Calu3 (cell line): ENCODE data around the gene LBHD2. TPM values are rescaled to one million over a fixed set of nuclear protein-coding genes. Genes with fewer than 3 reads are reported as not detected.
A peak's percentile ranks its signal among the peaks of the same experiment; 100 is the strongest.

ENCODE experiments used
- BruUV-seq: library from RNA; stranded (reverse); fragments of 400-500 nt; replicated peaks from 2 replicates; lab custom pipeline; 2021; lab: Mats Ljungman, UMichigan
- CTCF ChIA-PET: fragments of 300-600 bp; sonication (Branson Sonifier 250); formaldehyde crosslinking; loops from one replicate; lab custom pipeline; 2022; ENCODE audit warnings: antibody characterized with exemption; lab: Charles Lee
- DNase-seq: peaks from one replicate; pipeline ENCODE4 v3.0.0; 2022
- H3K27ac Mint-ChIP-seq: one replicate; pipeline ENCODE4 v1.8.0; 2022; ENCODE audit warnings: mixed read lengths; ENCODE audit not compliant: unreplicated experiment
- H3K27me3 Mint-ChIP-seq: one replicate; pipeline ENCODE4 v1.8.0; 2022; ENCODE audit warnings: mixed read lengths; ENCODE audit not compliant: unreplicated experiment
- H3K36me3 Mint-ChIP-seq: one replicate; pipeline ENCODE4 v1.8.0; 2022; ENCODE audit warnings: mild to moderate bottlenecking, moderate library complexity, mixed read lengths; ENCODE audit not compliant: insufficient read depth, unreplicated experiment
- H3K4me1 Mint-ChIP-seq: one replicate; pipeline ENCODE4 v1.8.0; 2022; ENCODE audit warnings: mild to moderate bottlenecking, low read depth, mixed read lengths; ENCODE audit not compliant: unreplicated experiment
- H3K4me3 Mint-ChIP-seq: one replicate; pipeline ENCODE4 v1.8.0; 2022; ENCODE audit warnings: mild to moderate bottlenecking, low read depth, moderate library complexity, mixed read lengths; ENCODE audit not compliant: unreplicated experiment
- H3K9me3 Mint-ChIP-seq: one replicate; pipeline ENCODE4 v1.8.0; 2022; ENCODE audit warnings: low read depth, mixed read lengths; ENCODE audit not compliant: unreplicated experiment
- intact Hi-C: fragments of 100-400 bp; cut with micrococcal nuclease; formaldehyde crosslinking; loops from one replicate; pipeline ENCODE4 v1.10.0; 2022; ENCODE audit not compliant: unreplicated experiment
- total RNA-seq: library from RNA; stranded (reverse); gene quantifications from 2 replicates; pipeline ENCODE4 v1.2.3, GENCODE V29; 2022
- TF ChIP-seq, protein P1 (sequence below): fragments of 200-600 bp; IDR thresholded peaks from one replicate; pipeline ENCODE4 v1.8.0; 2022; ENCODE audit warnings: antibody characterized with exemption; ENCODE audit not compliant: unreplicated experiment

Gene LBHD2
- total RNA-seq, 1 experiment from 2014 or later = not detected

DNA sequence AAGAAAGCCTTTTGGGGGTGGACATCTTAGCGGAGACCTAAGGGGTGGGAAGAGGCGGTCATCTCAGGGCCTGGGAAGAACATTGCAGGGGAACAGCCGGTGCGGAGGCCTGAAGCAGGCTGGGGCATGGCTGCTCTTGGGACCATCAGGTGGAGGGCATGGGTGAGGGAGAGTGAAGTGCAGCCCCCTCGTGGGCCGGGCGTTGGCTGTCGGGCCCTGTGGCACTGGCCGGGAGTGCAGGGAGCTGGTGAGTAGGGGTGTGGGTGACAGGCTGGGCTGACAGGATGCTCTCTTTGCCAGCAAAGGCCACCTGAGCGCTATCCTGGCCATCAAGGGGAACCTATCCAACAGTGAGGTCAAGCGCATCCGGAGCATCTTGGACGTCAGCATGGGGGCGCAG, 50.9 kb downstream of the LBHD2 start:
- H3K9me3 Mint-ChIP-seq = no peaks in the 10 kb centered on the region
- BruUV-seq = no TSS peak
- peaks cover 10% of the 10 kb centered on the region for H3K4me1 Mint-ChIP-seq
- intact Hi-C loops = no loop called here
- H3K27me3 Mint-ChIP-seq = no peaks in the 10 kb centered on the region
- H3K27ac Mint-ChIP-seq = no peak overlapping the region
- no peak for DNase-seq
- H3K36me3 Mint-ChIP-seq = peaks cover 22% of the 10 kb centered on the region
- TF ChIP-seq, protein P1, sequence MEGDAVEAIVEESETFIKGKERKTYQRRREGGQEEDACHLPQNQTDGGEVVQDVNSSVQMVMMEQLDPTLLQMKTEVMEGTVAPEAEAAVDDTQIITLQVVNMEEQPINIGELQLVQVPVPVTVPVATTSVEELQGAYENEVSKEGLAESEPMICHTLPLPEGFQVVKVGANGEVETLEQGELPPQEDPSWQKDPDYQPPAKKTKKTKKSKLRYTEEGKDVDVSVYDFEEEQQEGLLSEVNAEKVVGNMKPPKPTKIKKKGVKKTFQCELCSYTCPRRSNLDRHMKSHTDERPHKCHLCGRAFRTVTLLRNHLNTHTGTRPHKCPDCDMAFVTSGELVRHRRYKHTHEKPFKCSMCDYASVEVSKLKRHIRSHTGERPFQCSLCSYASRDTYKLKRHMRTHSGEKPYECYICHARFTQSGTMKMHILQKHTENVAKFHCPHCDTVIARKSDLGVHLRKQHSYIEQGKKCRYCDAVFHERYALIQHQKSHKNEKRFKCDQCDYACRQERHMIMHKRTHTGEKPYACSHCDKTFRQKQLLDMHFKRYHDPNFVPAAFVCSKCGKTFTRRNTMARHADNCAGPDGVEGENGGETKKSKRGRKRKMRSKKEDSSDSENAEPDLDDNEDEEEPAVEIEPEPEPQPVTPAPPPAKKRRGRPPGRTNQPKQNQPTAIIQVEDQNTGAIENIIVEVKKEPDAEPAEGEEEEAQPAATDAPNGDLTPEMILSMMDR = no peak
- CTCF ChIA-PET = interaction anchor here (0.6 kb wide), 1 partner anchor 30 kb away, joined by 4 read pairs; no protein-coding TSS in a partner anchor
- H3K4me3 Mint-ChIP-seq = no peak overlapping the region

DNA sequence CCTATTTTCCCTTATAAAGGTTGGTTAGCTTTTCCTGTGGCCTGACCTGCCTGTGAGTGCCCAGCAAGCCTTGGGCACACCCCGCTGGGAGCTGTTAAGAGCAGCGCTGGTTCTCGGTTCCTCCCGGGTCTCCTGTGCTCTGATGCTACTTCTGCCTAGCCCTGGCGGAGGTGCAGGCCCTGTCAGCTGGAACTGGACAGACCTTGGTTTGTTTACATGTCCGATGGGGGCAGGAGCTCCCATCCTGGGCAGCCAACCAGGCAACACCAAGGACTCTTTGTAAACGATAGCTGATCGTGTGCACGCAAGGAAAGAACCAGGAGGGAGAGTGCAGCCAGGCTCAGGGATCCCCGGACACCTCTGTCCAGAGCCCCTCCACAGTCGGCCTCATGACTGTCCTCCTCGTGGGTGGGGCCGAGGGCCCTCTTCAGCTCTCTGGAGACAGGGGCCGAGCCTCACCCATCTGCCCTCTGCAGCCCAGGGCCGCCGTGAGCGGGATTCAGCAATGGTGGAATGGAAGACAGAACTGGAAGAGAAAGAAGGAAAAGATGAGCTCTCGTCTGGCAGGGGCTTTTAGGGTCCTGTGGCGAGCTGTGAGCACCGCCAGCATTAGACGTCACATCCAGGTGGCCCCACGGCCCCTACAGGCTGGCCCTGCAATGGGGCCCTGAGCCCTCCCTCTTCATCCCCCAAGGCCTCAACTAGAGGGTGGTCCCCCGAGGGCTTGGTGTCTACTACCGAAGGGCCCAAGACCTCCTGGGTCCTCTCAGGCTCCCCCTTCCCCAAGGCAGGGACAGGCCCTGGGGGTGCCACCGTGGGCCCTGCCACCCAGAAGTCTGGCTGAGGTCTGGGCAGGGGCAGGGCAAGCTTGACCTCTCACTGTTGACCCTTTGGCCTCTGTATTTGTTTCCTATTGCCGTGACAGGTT, 51.6 kb downstream of the LBHD2 start:
- DNase-seq = no peak
- Mint-ChIP-seq H3K9me3 (no peaks in the 10 kb centered on the region), H3K27ac (no peak overlapping the region), H3K36me3 (peaks cover 28% of the 10 kb centered on the region), H3K27me3 (no peaks in the 10 kb centered on the region), H3K4me3 (no peak overlapping the region), H3K4me1 (peaks cover 16% of the 10 kb centered on the region)
- TF ChIP-seq, protein P1 = no peak
- intact Hi-C loops = no loop called here
- CTCF ChIA-PET = interaction anchor here (0.5 kb wide), 1 partner anchor 221 kb away, joined by 3 read pairs; no protein-coding TSS in a partner anchor
- BruUV-seq = no TSS peak

DNA sequence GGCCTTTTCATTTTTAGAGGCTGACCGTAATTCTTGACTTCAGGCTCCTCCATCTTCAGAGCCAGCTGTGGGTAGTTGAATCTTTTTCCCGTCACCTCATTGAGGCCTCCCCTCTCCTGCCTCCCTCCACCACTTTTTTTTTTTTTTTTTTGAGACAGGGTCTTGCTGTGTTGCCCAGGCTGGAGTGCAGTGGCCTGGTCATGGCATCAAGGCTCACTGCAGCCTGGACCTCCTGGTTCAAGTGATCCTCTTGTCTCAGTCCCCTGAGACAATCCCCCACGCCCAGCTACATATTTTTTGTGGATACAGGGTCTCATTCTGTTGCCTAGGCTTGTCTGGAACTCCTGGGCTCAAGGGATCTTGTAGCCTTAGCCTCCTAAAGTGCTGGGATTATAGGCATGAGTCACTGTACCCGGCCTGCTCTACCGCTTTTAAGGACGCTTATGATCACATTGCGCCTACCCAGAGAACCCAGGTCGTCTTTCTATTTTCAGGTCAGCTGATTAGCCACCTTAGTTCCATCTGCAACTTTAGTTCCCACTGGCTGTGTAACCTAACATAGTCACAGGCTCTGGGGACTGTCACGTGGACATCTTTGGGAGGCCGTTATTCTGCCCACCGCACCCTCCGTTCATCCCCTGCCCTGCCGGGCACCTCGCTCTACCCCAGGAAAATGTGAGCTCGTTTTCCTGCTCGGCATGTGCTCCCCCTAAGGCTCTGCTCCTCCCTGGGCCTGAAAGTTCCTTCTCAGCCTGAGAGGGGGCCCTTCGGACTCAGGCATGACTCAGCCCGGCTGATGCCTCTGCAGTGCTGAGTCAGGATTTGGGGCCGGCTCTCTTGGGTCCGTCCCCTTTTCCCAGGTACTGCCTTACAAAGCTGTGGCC, 52.6 kb downstream of the LBHD2 start:
- H3K36me3 Mint-ChIP-seq = peaks cover 30% of the 10 kb centered on the region
- no peak for DNase-seq
- H3K9me3 Mint-ChIP-seq = no peaks in the 10 kb centered on the region
- TSS peak; percentile 74 for BruUV-seq
- CTCF ChIA-PET = interaction anchor here (0.7 to 0.9 kb wide), 2 partner anchors 13 to 150 kb away, joined by 3 to 4 read pairs; partner anchors contain the start of gene TNFAIP2
- no peaks in the 10 kb centered on the region for H3K27me3 Mint-ChIP-seq
- H3K27ac Mint-ChIP-seq = no peak overlapping the region
- no peak overlapping the region for H3K4me3 Mint-ChIP-seq
- intact Hi-C loops = no loop called here
- peaks cover 25% of the 10 kb centered on the region for H3K4me1 Mint-ChIP-seq
- TF ChIP-seq, protein P1 = no peak

DNA sequence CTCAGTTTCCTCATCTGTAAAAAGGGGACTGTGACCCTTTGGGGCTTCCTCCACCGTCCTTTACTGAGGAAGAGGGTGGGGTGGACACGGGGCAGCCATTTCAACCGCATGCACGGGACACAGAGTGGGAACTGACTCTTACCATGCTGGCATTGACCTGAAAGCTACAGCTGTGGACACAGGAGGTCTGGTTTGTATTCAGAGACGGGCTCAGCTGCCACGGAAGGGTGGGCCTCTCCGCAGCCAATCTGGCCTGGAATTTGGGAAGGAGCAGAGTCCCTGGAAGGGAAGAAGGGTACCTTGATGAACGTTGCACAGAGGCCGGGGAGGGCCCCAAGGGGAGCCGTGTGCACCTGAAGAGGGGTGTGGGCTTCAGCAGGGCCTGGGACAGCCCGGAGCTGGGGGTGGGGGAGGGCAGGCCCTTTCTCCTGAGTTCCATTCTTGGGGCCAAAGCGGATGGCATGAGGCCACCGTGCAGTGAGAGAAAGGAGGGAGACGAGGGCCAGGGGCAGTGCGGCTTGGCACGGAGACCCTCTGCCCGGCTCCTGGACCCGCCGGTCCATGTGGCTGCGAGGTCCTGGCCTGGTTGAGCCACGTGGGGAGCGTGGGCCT, 53.8 kb downstream of the LBHD2 start:
- H3K27ac Mint-ChIP-seq = no peak overlapping the region
- intact Hi-C loops = no loop called here

More for the DNA sequence above, 53.8 kb downstream of the LBHD2 start:
- Mint-ChIP-seq H3K27me3 (no peaks in the 10 kb centered on the region), H3K9me3 (no peaks in the 10 kb centered on the region), H3K36me3 (peaks cover 26% of the 10 kb centered on the region), H3K4me3 (no peak overlapping the region), H3K4me1 (peaks cover 25% of the 10 kb centered on the region)
- TF ChIP-seq, protein P1 = no peak
- DNase-seq = no peak
- CTCF ChIA-PET = interaction anchor here (0.9 kb wide), 1 partner anchor 14 kb away, joined by 4 read pairs; the partner anchor contains the start of gene TNFAIP2
- BruUV-seq = no TSS peak
